Nephron (organoid): Measurements from ENCODE around the gene NPR2.
A peak's percentile ranks its signal among the peaks of the same experiment; 100 is the strongest.

ENCODE experiments used
- H3K27ac Mint-ChIP-seq, 3 experiments: 2 replicates each; pipeline ENCODE4 v1.8.0; 2020; ENCODE audit warnings: mixed read lengths in 3 of 3, mild to moderate bottlenecking in 2 of 3, moderate library complexity in 1 of 3
- H3K27me3 Mint-ChIP-seq: 2 replicates; pipeline ENCODE4 v1.8.0; 2021; ENCODE audit warnings: low read depth, mild to moderate bottlenecking, moderate library complexity, mixed read lengths
- H3K36me3 Mint-ChIP-seq: 2 replicates; pipeline ENCODE4 v1.8.0; 2020; ENCODE audit warnings: low read depth, mixed read lengths
- H3K4me1 Mint-ChIP-seq: 2 replicates; pipeline ENCODE4 v1.8.0; 2020; ENCODE audit warnings: mixed read lengths
- H3K4me3 Mint-ChIP-seq, 3 experiments: 2 replicates each; pipeline ENCODE4 v1.8.0; 2020; ENCODE audit warnings: mild to moderate bottlenecking in 3 of 3, mixed read lengths in 3 of 3, moderate library complexity in 2 of 3
- H3K9me3 Mint-ChIP-seq: 2 replicates; pipeline ENCODE4 v1.8.0; 2020; ENCODE audit warnings: mixed read lengths
- CTCF ChIP-seq, 3 experiments: fragments of 200-600 bp; sonication (generic); IDR thresholded peaks; one replicate each; pipeline ENCODE4 v1.5.0; 2021; ENCODE audit warnings: antibody characterized with exemption in 3 of 3; ENCODE audit not compliant: unreplicated experiment in 3 of 3

NPR2 gene

GRCh38 chr9:35806101-35806500 is 14.7 kb downstream of the NPR2 start:
- no peak overlapping the region for H3K4me3 Mint-ChIP-seq
- no peaks in the 10 kb centered on the region for H3K4me1 Mint-ChIP-seq
- H3K9me3 Mint-ChIP-seq: no peaks in the 10 kb centered on the region

GRCh38 chr9:35808433-35808832 is 17.0 kb downstream of the NPR2 start:
- Mint-ChIP-seq H3K9me3 (no peaks in the 10 kb centered on the region), H3K27me3 (no peaks in the 10 kb centered on the region), H3K27ac (no peak overlapping the region), H3K36me3 (peaks cover 28% of the 10 kb centered on the region), H3K4me1 (peaks cover 16% of the 10 kb centered on the region), H3K4me3 (no peak overlapping the region)
- TF ChIP-seq CTCF (IDR thresholded peaks at IDR 0.05; ENCODE audit: unreplicated experiment in 3 of 3): no peak

More at GRCh38 chr9:35806101-35806500, 14.7 kb downstream of the NPR2 start:
- no peak for TF ChIP-seq CTCF (IDR thresholded peaks at IDR 0.05; ENCODE audit: unreplicated experiment in 3 of 3)
- Mint-ChIP-seq H3K36me3 (peaks cover 44% of the 10 kb centered on the region), H3K27me3 (no peaks in the 10 kb centered on the region), H3K27ac (no peak overlapping the region)

- H3K36me3 Mint-ChIP-seq: peaks cover 25% of the 10 kb centered on the region
- no peak overlapping the region for H3K27ac Mint-ChIP-seq
- TF ChIP-seq CTCF (IDR thresholded peaks at IDR 0.05; ENCODE audit: unreplicated experiment in 3 of 3): no peak
- no peak overlapping the region for H3K4me3 Mint-ChIP-seq
- peaks cover 29% of the 10 kb centered on the region for H3K4me1 Mint-ChIP-seq
- no peaks in the 10 kb centered on the region for H3K9me3 Mint-ChIP-seq
- H3K27me3 Mint-ChIP-seq: no peaks in the 10 kb centered on the region
These were observed 18.7 kb downstream of the NPR2 start for GRCh38 chr9:35810122-35810521.

GRCh38 chr9:35811381-35812024 is 20.1 kb downstream of the NPR2 start:
- H3K9me3 Mint-ChIP-seq: no peaks in the 10 kb centered on the region
- no peak for TF ChIP-seq CTCF (IDR thresholded peaks at IDR 0.05; ENCODE audit: unreplicated experiment in 3 of 3)

GRCh38 chr9:35812025-35812602 is 20.7 kb downstream of the NPR2 start, which contains the start of gene SPAG8:
TSS of gene SPAG8 (minus strand) at chr9:35812262. CDS start at chr9:35812147, 115 bp downstream.
- Mint-ChIP-seq H3K27me3 (no peaks in the 10 kb centered on the region), H3K9me3 (no peaks in the 10 kb centered on the region), H3K27ac (peak within 1 kb of the TSS; percentile 97 to 99 (median 98)), H3K36me3 (peaks cover 7% of the 10 kb centered on the region), H3K4me1 (peaks cover 36% of the 10 kb centered on the region), H3K4me3 (peak within 1 kb of the TSS; percentile 86 to 94 (median 92))
- TF ChIP-seq CTCF (IDR thresholded peaks at IDR 0.05; ENCODE audit: unreplicated experiment in 3 of 3): no peak

More at GRCh38 chr9:35811381-35812024, 20.1 kb downstream of the NPR2 start:
- no peaks in the 10 kb centered on the region for H3K27me3 Mint-ChIP-seq
- peaks cover 12% of the 10 kb centered on the region for H3K36me3 Mint-ChIP-seq
- H3K4me1 Mint-ChIP-seq: peaks cover 36% of the 10 kb centered on the region
- peak overlapping the region; percentile 97 to 99 (median 98) for H3K27ac Mint-ChIP-seq
- H3K4me3 Mint-ChIP-seq: peak overlapping the region; percentile 86 to 94 (median 92)
